Hematopoietic multipotent progenitor cell treated with erythropoietin and hydrocortisone succinate and interleukin-3 and kit ligand, for 17 days (in vitro differentiated cells): ENCODE measurements around the gene SH3BP1.
"Not testable (repeated sequence)": the region's sequence is repeated elsewhere in the genome, so short reads cannot be mapped to it uniquely, and the experiment has no call there.

Source experiments
- DNase-seq: peaks from one replicate; pipeline ENCODE4 v3.0.0-alpha.2; 2015; ENCODE audit warnings: low spot score

SH3BP1 gene

DNA sequence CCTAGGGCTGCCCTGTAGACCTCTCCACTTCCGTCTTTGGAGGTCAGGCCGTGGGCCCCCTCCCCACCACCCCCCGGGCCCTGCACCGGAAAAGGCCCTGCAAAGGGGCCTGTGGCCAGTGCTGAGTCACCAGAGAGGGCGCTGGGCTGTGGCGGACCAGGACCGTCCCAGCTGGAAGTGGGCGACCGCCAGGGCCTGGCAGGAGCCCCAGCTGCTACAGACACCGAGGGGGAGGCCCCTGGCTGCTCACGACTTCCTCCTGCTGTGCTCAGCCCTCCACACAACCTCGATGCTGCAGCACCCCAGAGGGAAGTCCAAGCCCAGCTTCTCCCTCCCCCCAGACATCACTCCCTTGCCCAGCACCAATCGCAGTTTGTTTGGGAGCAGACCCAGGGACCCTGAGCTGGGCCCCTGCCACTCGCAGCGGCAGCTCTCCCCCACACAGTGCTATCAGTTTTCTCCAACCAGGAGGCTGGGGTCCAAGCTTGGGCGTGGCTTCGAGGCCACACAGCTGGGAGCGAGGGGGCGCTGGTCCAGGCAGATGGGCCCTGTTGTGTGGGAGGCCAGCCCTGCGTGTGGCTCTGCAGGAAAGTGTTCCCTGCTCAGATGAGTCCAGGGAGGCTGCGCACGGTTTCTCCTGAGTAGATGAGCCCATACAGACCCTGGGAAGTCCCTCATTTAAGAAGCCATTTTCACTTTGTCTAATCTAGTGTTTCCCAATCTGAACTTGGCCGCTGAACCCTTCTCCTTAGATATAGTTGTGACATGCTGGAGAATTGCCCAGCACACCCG is 5.6 kb upstream of the SH3BP1 start:
- no peak for DNase-seq

DNA sequence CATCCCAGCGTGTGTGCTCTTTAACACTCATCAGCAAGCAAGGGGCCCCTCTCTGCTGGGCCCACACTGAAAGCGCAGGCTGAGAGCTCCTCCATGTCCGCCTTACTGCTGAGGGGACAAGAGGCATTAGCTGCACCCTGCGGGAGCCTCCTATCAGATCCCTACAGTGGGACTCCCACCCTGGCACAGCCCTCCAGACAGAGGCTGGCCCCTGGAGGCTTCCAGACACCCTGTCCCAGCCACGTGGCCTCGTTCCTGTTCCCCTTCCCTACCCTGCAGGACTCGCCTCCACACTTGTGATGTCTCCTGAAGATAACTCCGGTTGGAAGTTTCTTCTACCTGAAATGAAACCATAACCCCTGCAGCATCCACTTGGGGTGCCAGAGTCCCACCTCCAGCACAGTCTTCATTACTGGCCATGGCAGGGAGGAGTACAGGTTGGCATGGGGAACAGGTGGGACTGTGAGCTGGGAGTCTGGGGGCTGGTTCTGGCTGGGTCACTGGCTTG is 5.0 kb upstream of the SH3BP1 start:
- DNase-seq, result no peak

DNA sequence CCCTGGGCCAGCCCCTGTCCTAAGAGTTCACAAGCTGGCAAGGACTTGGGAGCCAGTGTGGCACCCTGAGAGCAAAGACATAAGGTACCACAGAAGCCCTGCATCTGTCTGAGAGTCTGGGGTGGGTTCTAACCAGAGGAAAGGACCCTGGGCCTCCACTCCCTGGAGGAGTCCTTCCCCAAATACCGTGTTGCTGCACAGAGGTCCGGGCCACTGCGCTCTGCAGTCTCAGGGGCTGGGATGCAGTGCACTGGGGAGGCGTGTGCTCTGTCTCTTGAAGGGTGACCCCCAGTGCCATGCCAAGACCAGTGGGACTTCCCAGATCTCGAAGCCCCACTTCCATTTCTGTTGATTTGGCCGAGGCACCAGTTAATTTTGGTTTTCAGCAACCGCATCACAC is 4.3 kb upstream of the SH3BP1 start:
- no peak for DNase-seq

DNA sequence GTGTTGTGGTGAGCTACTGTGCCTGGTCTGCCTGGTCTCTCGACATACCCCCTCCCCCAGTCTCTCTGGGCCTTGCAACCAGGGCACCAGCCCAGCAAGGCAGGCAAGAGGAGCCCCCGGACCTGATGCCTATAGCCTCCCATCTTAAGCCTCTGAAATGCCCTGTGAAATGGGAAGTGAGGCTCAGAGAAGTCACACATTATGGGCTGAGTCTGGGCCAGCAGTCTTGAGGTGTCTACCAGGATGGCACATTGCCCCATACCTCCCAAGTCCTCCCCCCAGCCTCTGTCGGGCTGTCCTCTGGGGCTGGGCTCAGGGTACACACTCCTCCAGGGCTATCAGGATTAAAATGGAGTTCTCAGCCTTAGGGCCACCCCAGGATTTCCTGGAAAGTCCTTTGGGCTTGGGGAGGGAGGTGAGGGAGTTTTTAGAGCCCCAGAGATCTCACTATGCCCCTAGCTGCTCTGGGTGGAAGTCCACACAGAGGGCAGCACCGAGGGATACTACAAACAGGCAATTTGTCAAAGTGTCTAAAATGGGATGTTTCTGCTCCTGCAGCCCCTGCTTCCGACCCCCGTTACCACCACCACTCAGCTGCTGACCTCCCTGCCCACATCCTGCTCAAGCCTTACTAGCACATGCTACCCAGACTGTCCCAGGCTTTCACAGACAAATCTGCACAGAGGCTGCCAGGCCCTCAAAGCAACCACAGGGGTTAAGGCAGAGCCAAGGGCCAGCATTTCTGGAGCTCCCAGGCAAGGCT is 3.1 kb upstream of the SH3BP1 start:
- DNase-seq, result no peak

DNA sequence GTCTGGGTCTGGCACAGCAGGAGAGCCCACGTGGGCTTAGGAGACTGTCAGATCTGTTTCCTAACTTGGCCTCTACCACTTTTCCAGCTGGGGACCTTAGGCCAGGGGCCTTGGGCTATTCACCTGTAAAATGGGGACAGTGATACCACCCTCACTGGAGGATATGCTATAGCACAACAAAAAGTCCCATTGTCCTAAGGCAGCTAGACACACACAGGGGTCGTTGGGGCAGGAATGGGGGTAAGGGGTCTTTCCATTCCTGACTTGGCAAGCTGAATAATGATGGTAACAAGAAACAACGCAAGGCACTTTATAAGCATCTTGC is 2.6 kb upstream of the SH3BP1 start:
- DNase-seq, result no peak

DNA sequence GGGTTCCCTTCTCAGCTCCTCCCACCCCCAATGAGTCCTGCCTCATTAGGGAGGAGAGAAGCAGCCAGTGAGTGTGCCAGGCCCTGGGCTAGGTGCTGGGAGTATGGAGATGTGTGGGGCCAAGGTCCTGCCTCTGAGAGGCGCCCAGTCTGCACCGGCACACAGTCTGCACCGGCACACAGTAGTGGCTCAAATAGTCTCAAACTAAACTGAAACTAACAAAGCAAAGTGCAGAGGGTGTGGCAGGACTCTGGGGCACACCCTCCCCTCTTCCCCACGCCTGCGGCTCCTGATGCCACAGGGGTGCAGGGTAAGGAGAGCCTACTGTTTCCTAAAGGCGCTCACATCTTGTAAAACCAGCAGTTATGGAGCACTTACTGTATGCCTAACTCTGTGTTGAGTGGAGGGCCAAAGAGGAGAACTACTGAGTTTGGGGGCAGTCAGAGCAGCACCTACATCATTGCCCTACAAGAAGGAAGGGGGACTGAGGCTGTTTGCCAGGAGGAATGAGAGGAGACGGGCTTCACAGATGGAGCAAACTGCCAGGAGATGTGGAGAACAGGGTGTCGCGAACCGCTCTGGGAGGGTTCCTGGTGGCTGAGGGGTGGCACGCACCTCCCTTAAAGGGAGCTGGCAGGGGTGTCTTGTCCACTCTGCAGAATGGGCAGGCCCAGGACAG is 939 bp upstream of the SH3BP1 start:
- peak; percentile 45 for DNase-seq

DNA sequence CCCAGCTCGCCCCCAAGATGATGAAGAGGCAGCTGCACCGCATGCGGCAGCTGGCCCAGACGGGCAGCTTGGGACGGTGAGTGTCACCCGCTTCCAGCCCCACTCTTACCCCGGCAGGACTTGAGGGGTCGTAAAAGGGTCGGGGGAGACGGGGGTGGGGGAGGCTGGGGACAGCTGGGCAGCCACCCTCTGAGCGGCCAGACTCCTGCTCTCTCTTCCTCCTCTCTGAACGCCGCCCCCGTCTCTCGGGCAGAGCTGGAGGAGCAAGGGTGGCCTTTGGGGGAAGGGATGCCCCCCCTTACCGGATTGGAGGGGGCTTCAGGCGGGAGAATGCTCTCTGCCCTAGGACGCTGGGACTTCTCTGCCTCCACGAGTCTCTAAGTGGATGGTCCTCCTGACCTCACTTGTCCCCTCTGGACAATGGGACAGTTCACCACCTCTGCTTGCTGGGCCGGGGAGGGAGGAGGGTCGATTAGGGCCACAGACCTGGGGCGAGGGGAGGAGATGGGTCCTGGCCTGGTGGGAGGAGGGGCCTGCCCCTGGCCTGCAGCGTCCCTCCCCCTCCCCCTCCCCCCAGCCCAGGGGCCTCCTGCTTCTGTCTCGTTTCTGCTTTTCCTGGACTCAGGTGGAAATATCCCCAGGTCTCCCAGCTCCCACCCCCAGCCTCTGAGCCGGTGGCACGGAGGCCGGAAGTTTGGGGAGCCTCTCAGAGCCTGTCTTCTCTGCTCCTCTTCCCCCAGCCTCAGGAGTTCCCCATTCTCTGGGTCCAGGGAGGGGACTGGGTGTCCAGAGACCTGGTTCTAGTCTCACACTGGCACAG is 512 bp downstream of the SH3BP1 start:
- no peak for DNase-seq

DNA sequence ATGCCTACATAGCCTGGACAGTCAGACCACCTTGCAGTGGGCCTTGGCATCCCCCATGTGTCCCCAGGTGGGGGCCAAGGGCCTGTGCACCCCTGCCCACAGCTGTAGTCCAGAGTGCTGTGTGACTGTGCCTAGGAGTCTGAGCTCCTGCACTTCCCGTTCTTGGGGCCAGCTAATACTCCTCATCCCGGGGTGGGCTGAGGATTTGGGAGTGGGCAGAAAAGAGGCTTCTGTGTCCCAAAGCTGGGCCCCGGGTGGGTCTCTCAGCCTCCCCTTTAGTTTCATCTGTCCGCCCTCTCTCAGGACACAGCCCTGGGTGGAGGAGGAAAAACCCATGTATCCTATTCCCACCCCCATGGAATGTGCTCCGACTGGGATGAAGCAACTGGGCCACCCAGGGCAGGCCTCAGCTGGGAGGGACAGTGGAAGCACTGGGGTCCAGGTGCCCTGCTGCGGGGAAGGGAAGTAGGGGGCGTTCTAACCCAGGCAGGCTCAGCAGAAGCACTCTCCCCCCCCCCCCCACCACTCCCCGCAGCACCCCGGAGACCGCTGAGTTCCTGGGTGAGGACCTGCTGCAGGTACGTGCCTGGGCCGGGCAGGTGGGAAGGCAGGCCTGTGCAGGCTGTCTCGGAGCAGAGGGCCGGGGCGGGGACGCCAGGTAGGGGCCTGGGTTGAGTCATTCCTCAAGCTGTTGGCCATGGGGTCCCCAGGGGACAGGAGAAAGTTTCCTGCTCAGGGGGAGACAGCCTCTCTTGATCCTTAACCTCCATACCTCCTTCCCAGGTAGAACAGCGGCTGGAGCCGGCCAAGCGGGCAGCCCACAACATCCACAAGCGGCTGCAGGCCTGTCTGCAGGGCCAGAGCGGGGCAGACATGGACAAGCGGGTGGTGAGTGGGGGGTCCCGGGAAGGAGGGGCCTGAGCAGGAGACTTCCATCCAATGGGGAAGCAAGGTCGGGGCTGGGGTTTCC is 1.4 kb downstream of the SH3BP1 start:
- DNase-seq, result no peak

DNA sequence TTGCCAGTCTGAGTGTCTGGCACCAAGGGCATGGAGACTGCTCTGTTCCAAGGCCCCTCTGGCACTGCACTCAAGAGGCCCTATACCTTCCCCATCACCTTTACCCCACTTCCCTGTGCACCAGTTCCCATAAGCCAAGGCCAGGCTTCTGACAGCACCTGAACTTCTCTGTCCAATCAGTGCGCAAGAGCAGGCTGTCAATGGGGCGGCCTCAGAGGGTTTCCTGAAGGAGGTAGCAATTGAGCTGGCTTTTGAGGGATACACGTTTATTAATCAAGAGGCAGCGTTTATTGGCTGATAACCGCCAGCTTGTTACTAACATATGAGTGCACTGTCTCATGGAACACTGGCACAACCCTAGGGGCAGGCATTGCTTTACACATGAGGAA is 2.1 kb downstream of the SH3BP1 start:
- no peak for DNase-seq

DNA sequence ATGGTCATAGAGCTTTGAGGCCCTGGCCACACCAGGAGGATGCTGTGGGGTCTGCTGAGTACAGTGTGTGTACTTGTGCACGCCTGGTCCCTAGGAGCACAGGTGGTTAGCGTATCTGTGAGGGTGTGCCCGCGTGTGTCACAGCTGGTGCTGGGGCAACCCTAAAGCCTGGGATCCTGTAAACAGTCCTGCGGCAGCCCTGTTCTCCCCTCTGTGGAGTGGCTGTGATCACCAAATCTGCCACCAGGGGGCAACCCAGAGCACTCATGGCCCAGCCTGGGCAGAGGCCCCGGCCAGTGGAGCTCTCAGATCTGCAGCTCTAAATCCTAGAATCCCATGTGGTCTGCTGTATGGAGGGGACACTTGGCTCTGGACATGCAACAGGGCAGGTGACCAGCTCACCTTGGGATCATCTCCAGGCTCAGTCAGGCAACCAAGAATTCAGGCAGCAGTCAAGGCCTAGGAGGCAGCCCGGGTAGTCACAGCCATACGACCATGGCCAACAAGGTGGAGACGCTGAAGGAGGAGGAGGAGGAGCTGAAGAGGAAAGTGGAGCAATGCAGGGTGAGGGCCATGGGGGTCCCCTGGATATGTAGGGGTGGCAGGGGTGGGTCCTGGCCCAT is 3.9 kb downstream of the SH3BP1 start:
- DNase-seq, result peak; percentile 83

DNA sequence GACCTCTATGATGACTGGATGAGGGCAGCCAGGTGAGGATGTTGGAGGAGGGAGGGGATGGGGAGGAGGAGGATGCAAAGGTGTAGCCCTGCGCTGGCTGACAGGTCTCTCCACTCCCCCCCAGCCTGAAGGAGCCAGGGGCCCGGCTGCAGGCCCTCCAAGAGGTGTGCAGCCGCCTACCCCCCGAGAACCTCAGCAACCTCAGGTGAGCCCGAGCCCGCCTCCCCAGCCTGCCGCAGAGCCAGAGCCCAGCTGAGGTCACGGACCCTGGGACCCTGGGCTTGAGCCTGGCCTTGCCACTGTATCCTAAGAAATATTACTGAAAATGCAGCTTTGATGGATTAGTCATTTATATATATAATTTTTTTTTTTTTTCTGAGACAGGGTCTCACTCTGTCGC is 7.8 kb downstream of the SH3BP1 start:
- DNase-seq, result no peak

DNA sequence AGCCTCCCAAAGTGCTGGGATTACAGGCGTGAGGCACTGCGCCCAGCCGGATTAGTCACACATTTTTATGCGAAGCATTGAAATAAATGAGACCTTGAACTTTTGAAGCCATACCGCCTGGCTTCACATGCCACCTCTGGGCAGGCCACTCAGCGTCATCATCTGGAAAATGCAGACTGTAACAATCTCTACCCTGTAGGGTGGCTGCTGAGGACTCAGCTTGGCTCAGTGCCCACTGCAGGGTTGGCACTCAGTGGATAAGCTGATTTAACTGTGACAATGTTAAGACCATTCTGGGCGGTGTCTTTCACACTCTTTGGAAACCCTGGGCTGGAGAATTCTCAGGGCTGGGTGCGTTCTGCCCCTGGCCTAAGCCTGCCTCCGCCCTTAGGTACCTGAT is 8.5 kb downstream of the SH3BP1 start:
- peak; percentile 64 for DNase-seq

DNA sequence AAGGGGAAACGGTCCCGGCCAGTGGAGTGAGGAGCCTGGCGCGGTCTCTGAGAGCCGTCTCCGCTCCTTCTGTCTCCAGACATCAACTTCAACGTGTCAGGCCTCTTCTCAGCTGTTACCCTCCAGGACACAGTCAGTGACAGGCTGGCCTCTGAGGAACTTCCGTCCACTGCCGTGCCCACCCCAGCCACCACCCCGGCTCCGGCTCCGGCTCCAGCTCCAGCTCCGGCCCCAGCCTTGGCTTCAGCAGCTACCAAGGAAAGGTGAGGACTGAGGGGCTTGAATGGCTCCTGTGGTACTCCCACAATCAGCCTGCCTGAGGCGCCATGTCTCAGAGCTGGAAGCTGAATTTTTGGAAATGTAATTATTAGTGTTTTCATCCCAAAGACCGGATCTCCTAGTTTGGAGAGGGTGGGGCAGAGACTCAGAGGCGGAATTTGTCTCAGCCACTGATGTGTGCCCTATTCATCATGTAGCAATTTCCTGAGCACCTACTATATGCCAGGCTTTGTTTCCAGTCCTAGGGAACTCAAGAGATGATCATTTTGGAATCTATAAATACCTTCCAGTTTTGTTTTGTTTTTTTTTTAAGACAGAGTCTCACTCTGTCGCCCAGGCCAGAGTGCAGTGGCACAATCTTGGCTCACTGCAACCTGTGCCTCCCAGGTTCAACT is 11.1 kb downstream of the SH3BP1 start:
- no peak for DNase-seq

DNA sequence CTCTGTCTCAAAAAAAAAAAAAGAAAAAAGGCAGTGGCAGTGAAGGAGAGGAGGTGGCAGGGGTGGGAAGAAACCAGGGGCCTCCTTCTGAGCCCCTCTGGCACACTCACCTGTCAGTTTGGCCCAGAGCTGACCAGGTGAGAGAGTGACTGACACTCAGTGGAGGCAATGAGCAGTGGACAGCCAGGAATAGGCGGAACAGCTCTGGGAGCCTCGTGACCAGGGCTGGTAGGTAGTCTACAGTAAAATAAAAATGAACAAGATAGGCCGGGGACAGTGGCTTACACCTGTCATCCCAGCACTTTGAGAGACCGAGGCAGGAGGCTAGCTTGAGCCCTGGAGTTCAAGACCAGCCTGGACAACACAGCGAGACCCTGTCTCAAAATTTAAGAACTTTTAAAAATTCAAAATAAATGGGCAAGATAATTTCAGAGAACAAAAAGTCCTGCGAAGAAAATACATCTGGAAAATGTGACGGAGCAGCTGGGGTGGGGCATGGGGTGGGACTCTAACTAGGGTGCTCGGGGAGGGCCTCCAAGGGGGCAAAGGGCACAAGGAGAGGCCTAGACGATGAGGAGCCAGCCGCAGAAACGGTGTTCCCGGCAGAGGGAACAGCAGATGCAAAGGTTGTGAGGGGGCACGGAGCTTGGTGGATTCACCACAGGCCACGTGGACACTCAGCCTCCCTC is 15.2 kb downstream of the SH3BP1 start:
- DNase-seq, result no peak

DNA sequence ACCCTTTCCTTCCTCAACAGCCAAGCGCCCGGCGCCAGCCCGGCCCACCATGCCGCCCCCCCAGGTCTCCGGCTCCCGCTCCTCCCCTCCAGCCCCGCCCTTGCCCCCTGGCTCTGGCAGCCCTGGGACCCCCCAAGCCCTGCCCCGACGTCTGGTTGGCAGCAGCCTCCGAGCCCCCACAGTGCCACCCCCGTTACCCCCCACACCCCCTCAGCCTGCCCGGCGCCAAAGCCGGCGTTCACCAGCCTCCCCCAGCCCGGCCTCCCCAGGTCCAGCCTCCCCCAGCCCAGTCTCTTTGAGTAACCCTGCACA is 15.7 kb downstream of the SH3BP1 start:
- DNase-seq, result no peak

DNA sequence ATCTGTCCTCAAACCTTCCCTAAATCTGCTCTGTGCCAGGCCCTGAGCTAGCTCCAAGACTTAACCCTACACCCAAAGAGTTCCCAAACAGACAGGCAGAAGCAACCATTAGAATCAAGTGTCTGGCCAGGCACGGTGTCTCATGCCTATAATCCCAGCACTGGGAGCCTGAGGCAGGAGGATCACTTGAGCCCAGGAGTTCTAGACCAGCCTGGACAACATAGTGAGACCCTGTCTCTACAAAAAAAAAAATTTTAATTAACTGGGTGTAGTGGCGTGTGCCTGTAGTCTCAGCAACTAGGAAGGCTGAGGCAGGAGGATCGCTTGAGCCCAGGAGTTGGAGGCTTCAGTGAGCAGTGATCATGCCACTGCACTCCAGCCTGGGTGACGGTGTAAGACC is 17.1 kb downstream of the SH3BP1 start:
- not testable (repeated sequence) for DNase-seq

DNA sequence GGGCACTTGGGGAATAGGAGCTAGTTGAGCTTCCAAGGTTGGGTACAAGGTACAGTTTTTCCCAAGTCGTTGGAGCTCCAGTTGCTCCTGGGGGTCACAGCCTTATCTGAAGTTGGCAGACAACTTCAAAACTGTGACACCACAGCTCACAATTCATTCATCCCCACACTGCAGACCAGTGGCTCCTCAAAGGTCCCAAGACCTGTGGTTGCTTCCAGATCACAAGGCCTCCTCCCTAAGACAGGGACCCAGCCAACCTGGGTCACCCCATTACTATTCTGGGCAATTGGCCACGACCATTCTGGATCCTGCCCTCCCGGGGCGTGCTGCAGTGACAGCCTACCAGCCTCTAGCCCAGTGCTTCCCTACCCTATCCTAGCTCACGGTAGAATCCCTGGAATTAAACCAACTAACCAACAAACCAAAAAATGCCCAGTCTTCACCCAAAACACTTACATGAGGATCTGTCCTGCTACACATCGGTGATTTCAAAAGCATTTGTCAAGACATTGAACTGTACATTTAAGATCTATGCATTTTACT is 18.2 kb downstream of the SH3BP1 start:
- no peak for DNase-seq

DNA sequence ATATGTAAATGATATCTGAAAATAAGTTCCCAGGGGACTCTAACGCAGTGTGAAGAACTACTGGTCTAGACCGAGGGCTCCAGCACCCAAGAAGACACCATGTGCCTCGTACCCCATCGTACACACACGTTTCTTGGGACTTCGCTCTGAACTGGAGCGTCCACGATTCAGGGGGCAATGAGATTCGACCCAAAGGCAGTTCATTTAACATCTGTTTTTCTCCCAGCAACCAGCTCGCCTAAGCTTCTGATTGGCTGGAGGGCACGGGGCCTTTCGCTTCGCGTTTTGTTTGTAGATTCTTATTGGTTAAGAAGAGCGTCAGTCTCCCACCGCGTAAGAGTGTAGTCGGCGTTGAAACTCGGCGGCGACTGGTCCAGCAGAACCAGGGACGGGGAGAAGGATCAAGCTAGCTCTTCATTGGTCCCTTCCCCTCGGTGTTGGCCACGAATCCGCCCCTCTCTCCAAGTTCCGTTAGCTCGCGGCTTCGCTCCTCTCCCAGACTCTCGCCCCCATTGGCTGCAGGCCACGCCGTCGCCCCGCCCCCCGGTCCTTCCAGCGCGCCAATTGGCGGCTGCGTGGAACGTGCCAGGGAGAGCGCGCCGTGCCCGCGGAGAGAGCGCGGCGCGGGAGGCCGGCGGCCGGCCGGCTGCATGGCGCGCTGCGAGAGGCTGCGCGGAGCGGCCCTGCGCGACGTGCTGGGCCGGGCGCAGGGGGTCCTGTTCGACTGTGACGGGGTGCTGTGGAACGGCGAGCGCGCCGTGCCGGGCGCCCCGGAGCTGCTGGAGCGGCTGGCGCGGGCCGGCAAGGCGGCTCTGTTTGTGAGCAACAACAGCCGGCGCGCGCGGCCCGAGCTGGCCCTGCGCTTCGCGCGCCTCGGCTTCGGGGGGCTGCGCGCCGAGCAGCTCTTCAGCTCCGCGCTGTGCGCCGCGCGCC is 18.9 kb downstream of the SH3BP1 start, which contains the start of gene PDXP:
TSS of gene PDXP (plus strand) at position 591 of the 933 bp plus-strand sequence. CDS start at position 651, 60 bp downstream.
- DNase-seq, result peak; percentile 95
